Measurements from ENCODE around the gene ARFGAP1.

ARFGAP1 gene

DNA sequence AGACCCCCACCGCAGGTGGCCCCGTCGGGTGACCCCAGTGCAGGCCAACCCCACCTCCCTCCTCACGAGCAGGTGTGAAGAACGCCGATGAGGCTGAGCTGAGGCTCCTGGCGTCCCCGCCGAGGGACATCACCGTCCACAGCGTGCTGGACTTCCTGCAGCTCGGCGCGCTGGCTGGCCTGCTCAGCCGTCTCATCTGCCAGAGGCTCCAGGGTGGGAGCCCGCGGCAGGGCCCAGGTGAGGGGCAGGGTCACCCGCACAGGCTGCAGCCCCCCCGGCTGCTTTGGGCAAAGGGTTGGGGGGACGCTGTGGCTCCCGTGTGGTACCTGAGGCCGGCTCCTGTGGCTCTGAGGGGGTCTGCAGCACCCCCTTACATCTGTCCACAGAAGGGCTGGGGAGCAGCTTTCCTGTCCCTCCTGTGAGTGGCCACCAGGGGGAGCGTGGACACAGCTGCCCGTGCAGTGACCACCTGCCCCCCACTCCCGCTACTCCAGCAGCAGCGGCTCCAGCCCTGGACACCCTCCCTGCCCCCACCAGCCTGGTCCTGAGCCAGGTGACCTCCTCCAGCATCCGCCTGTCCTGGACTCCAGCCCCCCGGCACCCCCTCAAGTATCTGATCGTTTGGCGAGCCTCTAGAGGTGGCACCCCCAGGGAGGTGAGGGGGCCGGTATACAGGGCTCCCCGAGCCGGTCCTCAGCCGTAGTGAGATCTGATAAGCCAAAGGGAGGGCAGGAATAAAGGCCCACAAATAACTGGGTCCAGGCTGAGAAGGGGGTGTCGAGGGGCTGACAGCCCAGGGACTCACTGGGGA is 36.9 kb downstream of the ARFGAP1 start:
- no peak for DNase-seq (ENCODE audit: low spot score)

DNA sequence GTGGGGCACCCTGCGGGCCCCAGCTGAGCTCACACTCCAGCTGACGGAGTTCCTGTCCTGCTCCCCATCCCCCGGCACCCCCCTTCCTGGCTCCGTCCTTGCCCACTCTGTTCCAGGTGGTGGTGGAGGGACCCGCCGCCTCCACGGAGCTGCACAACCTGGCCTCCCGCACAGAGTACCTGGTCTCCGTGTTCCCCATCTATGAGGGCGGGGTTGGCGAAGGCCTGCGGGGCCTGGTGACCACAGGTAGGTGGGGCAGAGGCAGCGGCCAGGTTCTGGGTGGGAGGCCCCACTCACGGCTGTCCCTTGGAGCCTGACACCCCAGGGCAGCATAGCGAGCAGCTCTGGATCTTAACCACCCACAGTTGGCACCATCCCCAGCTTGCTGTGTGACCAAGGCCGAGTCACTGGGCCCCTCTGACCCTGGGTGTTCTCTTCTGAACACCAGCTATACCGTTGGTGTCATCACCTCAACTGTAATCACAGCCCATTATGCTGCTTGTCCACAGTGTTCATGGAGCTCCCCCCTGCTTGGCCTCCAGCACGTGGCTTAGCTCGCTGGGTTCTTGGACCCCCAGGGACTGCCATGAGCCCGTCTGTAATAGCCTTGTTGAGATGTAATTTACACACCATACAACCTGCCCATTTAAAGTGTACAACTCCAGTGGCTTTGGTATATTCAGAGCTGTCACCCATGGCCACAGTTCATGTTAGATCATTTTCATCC is 37.8 kb downstream of the ARFGAP1 start:
- DNase-seq (ENCODE audit: low spot score): no peak

DNA sequence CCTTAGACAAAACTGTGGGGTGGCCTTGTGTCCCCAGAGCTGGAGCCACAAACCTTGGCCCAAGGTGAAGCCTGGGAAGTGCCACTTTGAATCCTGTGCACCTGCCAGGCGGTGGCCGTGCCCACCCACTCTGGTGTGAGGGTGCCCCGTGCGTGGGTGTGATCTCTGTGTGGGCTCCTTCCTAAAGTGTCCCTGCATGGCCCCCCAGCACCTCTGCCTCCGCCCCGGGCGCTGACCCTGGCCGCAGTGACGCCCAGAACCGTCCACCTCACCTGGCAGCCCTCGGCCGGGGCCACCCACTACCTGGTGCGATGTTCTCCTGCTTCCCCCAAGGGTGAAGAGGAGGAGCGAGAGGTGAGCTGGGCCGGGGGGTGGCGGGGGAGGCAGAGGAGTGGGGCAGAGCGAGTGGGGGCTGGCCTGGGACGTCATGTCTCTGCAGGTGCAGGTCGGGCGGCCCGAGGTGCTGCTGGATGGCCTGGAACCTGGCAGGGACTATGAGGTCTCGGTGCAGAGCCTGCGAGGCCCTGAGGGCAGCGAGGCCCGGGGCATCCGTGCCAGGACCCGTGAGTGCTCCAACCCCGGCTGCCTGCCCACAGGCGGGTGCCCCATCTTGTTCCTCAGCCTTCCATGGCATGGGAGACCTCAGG is 38.7 kb downstream of the ARFGAP1 start:
- no peak for DNase-seq (ENCODE audit: low spot score)

DNA sequence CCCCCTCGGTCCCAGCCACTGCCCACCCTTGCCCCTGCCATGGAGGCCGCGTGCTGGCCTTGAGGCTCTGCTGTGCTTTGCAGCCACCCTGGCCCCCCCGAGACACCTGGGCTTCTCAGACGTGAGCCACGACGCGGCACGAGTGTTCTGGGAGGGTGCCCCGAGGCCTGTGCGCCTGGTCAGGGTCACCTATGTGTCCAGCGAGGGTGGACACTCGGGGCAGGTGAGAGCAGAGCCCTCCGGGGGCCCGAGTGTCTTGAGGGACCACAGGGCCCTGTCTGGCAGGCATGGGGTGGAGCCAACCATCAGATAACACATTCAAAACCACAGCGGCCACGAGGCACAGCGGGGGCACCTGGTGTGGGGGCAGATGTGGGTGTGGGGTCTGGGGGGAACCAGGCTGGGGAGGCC is 39.2 kb downstream of the ARFGAP1 start:
- DNase-seq (ENCODE audit: low spot score): no peak

DNA sequence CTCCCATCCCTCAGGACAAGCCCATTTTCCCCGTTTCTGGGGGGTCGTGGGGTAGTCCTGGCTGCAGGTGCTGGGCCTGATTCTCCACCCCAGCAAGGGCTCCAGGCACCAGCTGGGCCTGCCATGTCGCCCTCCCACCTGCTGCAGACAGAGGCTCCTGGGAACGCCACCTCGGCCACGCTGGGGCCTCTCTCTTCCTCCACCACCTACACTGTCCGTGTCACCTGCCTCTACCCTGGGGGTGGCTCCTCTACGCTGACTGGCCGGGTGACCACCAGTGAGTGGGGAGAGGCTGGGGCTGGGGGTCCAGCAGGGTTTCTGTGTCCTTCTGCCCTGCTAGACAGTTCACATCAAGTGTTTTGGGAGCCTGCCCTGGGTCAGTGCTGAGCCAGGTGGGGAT is 39.7 kb downstream of the ARFGAP1 start:
- DNase-seq (ENCODE audit: low spot score): no peak

DNA sequence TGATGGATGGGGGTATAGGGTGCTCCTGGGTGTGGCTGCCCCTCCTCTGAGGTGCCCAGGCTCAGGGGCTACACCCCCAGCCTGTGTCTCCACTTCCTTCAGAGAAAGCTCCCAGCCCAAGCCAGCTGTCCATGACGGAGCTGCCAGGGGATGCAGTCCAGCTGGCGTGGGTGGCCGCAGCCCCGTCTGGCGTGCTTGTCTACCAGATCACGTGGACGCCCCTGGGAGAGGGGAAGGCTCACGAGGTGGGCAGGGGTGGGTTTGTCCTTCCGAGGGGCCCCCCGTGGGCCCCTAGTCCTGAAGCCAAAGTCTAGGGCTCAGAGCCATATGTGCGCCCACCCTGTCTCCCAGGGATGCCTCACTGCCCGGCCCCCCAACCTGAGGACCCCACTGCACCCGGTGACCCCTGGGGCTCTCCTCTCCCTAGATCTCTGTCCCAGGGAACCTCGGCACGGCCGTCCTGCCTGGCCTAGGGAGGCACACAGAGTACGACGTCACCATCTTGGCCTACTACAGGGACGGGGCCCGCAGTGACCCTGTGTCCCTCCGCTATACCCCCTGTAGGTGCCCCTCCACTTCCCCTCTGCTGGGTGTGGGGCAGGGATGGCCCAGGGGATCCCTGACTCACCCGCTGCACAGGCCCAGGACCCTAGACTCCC is 40.2 kb downstream of the ARFGAP1 start:
- no peak for DNase-seq (ENCODE audit: low spot score)

DNA sequence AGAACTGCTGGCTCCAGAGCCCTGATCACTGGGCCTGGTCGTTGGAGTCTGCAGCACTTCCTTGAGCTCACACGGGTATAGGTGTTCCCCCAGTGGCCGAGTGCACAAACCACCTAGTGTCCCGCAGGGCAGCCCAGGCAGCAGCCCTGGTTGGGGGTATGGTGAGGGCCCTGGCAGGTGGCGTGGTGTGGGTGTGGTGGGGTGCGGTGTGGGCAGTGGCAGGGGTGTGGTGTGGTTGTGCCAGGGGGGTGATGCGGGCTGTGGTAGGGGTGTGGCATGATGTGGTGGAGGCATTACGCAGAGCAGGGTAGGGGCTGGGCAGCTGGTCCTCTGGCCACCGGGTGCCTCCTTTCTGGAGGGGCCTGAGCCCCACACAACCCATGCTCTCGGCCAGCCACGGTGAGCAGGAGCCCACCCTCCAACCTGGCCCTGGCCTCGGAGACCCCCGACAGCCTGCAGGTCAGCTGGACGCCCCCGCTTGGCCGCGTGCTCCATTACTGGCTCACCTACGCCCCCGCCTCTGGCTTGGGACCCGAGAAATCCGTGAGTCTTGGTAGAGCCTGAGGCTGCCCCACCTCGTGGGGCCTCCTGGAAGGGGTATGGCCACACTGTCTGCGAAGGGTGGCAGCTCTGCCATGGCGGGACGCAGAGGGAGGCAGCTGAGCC is 40.9 kb downstream of the ARFGAP1 start:
- DNase-seq (ENCODE audit: low spot score): no peak

DNA sequence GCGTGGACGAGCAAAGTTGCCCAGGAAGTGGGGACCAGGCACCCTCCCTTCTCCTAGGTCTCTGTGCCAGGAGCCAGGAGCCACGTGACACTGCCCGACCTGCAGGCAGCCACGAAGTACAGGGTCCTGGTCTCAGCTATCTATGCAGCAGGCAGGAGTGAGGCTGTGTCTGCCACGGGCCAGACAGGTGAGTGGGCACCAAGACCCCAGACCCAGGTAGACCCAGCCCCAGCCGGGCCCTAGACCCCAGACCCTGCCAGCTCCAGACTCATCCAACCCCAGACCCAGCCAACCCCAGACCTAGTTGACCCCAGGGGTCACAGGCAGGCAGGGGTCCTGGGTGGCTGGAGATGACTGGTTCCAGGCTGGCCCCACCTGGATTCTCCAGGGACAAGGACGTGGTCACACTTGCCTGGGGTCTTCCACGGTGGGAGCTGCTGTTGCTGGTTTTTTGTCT is 41.4 kb downstream of the ARFGAP1 start:
- DNase-seq (ENCODE audit: low spot score): no peak

DNA sequence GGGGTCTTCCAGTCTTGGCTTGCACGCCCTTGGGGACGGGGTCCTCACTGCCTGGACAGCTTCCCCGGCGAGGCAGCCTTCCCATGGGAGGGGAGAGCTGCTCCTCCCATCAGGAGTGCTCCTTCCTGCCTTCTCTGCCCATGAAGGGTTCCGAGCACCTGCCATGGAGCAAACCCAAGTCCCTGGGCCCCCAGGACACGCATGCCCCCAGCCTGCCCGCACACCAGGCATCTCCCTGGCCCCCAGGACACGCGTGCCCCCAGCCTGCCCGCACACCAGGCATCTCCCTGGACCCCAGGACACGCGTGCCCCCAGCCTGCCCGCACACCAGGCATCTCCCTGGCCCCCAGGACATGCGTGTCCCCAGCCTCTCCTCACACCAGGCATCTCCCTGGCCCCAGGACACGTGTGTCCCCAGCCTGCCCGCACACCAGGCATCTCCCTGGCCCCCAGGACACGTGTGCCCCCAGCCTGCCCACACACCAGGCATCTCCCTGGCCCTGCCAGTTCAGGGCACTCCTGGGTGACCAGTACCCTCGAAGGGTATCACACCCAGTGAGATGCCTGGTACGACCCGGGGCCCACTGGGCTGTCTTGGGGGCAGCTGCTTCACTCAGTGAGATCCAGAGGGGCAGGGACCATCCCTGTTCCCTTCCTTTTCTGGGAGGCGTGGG is 42.1 kb downstream of the ARFGAP1 start:
- DNase-seq (ENCODE audit: low spot score): no peak

DNA sequence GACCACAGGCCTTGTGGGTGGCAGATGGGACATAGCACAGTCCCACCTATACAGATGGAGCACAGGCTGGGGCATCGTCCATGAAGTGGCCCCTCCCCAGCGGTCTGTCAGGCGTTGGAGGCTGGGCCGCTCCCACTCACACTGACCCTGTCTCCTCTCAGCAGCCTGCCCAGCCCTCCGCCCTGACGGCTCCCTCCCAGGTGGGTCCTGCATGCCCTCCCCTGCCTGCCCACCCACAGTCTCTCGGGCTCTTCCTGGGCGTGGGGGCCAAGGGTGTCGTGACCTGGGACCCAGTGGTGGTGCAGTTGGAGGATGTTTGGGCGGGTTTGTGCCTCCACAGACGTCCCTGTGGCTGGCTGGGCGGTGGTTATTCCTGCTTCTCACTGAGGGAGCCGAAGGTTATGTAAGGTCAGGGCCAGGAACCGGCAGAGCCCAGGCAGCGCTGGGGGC is 42.7 kb downstream of the ARFGAP1 start:
- DNase-seq (ENCODE audit: low spot score): no peak

DNA sequence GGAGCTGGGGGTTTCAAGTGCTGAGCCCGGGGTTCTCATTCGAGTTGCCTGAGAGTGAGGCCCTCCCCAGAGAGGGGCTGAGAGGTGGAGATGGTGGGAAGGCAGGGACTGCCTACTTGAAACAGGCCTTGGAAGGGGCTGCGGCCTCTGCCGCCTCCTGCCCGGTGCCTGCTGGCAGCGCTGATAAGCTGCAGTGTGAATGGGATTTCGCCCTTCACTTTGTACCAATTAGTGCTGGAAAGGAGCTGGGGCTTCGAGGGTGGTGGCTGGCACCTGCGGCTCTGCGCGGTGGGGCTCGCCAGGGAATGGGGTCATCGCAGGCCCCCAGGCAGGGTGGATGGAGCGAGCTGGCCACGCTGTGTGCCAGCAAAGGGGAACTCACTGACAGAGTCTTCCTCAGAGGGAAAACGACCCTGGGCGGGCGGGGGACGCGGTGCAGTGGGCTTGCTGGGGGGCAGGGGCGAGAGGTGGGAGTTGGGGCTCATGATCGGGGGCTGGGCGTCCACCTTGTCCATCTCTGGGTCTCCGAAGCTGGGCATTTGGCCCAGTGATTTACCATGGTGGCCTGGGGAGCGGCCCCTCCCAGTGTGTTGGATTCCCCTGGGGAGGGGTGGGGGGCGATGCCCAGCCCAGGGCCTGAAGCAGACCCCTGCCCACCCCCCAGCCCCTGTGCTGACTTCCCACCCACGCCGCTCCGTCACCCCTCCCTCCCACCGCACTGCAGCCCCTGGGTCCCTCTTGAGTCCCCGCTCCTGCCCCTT is 43.3 kb downstream of the ARFGAP1 start:
- no peak for DNase-seq (ENCODE audit: low spot score)

DNA sequence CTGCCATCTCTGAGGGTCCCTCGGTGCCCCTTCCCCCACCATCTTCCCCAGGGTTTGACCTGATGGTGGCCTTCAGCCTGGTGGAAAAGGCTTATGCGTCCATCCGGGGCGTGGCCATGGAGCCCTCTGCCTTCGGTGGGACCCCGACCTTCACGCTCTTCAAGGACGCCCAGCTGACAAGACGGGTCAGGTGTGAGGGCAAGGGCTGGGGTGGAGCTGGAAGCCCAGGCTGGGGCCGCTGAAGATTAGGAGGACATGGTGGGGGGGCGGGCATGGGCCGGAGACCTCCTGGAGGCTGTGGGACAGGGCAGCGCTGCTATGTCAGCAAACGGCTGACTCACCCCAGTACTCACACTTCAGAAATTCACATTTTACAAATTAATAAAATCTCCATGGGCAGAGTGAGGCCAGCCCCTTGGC is 43.9 kb downstream of the ARFGAP1 start:
- no peak for DNase-seq (ENCODE audit: low spot score)

DNA sequence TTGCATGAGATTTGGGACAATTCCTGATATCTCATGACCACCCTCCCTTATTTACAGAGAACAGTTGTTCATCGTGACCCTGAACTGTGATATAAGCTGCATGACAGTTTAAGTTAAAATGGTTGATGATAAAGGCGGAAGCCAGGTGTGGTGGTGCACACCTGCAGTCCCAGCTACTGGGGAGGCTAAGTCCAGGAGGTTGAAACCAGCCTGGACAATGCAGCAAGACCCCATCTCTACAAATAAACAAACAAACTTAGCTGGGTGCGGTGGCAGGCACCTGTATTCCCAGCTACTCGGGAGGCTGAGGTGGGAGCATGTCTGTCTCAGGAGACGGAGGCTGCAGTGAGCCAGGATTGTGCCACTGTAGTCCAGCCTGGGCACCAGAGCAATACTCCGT is 44.4 kb downstream of the ARFGAP1 start:
- DNase-seq (ENCODE audit: low spot score): no peak

DNA sequence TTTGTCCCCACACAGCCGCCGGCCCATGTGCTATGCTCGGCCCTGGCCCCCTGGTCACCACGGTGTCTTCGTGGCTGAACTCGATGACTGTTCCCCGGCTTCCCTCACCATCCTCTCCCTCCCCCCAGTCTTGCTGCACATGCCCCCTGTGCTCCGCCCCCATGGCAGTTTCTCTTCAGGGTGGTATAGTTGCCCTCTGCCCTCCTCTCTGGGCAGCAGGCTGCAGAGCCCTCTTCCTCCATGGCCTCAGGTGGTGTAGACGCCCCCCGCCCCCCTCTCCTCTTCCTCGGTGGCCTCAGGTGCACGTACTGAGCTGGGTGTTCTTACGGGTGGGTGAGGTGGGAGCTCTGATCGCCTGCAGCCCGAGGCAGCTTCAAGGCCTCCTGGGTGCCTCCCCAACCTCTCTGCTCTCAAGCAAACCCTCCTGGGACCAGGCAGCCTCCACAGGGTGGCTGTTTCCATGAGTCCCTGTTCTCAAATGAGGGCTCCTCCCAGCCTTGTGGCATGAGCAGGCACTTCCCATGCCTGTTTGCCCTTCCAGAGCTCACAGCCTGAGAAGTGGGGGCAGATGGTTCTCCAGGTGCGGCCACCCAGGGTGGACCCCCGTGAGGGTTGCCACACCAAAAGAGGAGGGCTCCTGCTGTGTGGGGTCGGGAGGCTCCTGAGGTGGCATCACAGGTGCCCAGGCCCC is 45.1 kb downstream of the ARFGAP1 start:
- DNase-seq (ENCODE audit: low spot score): no peak

DNA sequence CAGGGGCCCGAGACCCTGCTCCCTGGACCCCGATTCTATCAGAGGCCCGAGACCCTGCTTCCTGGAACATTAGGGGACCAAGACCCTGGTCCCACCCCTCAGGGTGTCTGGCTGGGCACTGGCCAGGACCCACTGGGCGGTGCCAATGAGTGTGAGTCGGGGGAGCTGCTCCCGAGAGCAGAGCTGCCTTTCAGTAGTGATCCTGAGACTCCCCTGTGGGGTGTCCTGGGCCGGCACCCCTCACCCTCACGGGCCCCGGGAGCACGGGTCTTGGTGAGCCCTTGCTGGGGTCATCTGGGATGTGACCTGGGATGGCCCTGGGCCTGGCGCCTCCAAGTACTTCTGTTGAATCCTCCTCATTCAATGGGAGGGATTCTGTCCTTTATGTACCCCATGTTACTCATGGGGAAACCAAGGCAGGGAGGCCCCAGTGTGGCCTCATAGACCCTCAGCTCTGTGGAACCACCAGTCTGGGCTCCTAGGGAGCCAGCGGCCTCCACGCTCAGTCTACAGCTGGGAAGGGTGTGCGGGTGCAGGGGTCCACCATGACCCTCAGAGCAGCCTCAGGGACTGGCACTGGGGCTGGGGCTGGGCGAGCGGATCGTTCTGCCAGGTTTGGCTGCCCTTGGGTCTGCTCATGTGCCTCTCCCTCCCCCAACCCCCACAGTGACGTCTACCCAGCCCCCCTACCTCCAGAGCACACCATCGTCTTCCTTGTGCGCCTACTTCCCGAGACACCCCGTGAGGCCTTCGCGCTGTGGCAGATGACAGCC is 46.0 kb downstream of the ARFGAP1 start:
- DNase-seq (ENCODE audit: low spot score): no peak

DNA sequence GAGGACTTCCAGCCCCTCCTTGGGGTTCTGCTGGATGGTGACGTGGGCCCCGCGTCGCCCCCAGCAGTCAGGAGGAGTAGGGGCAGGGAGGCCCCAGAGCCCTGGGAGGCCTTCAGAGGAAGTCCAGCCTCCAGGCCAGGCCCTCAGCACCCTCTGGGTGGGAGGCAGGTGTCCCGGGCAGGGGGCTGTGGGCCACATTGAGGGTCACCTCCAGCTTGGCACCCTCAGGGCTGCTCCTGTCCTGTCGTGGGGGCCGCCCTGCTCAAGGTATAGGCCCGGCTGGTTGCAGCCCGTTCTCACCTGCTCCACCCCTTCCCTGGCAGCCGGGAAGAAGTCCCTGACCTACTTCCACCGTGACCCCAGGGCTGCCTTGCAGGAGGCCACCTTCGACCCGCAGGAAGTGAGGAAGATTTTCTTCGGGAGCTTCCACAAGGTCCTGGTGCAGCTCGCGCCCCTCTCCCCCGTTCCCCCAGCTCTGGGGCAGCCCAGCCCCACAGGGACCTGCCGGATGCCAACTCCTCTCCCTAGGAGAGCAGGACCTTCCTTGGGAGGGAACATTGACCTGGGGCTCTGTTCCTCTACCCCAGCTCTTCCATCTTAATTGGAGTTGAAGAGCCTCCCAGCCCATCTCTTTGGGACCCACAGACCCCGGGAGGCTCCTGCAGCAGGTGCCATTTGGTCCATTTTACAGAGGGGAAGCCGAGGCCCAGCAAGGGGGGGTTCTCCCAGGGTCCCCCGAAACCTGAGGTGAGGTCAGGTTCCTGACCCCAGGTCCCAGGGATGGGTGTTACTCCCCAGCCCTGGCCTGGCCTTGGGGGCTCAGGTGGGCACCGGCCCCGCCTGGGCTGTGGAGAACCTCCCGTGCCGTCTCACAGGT is 46.8 kb downstream of the ARFGAP1 start:
- DNase-seq (ENCODE audit: low spot score): no peak

DNA sequence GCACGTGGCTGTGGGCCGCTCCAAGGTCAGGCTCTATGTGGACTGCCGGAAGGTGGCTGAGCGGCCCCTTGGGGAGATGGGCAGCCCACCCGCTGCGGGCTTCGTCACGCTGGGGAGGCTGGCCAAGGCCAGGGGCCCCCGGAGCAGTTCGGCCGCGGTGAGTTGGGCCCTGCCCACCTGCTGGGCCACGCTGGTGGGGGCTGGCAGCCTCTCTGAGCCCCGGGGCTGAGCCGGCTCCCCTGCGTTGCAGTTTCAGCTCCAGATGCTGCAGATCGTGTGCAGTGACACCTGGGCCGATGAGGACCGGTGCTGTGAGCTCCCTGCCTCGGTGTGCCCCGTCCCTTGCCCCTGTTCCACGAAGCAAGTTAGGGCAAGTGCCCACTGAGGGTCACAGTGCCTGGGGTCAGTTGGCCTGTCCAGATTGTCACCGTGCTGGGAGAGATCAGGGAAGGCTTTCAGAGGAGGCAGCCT is 47.5 kb downstream of the ARFGAP1 start:
- no peak for DNase-seq (ENCODE audit: low spot score)

DNA sequence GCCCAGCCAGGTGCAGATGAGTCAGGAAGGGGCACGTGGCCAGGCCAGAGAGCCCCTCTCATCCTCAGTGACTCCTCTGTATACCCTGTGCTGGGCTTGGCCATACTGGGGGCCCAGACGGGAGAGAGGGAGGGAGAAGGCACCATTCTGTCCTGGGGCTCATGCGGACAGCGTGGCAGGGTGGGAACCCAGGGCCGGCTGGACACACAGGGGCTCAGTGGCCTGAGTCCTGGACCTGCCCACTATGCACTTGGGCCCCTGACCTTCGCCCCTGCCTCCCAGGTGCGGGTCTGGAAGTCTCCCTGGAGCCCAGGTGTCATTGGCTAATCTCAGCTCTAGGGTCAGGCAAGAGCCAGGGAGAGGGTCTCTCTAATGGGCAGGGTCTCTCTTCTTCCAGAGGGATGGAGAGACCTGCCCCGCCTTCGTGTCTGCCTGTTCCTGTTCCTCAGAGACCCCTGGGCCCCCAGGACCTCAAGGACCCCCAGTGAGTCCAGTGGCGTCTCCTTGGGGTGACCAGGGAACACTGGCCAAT is 48.1 kb downstream of the ARFGAP1 start:
- DNase-seq (ENCODE audit: low spot score): no peak

All from putamen (tissue), 1 donor.